T-cell (primary cell): ENCODE data around the gene VWA7. TPM values are rescaled to one million over a fixed set of nuclear protein-coding genes. Genes with fewer than 3 reads are reported as not detected.

Source experiments
- ATAC-seq, 4 experiments: fragments of 200-7000 bp in 3 of 4; fragments of 150-1000 bp in 1 of 4; cut with Tn5 transposase; replicated peaks in 1 of 4; 1 replicate in 3 of 4; 2 replicates in 1 of 4; pipeline ENCODE4 v1.10.0; 2021; ENCODE audit warnings: moderate library complexity in 3 of 4, mild to moderate bottlenecking in 2 of 4, moderate number of reproducible peaks in 1 of 4
- CTCF ChIA-PET, 2 donors: fragments of 300-600 bp; sonication (Branson Sonifier 250); formaldehyde crosslinking; loops; one replicate each; lab custom pipeline; 2022; ENCODE audit warnings: antibody characterized with exemption in 2 of 2; lab: Charles Lee
- POLR2A ChIA-PET, 2 donors: fragments of 300-600 bp; sonication (Branson Sonifier 250); formaldehyde crosslinking; loops; one replicate each; lab custom pipeline; 2022; ENCODE audit warnings: antibody characterized with exemption in 2 of 2; lab: Charles Lee
- DNase-seq, 35 experiments: peaks; one replicate each; pipeline versions ENCODE4 v3.0.0 to v3.0.0-alpha.2; 2013 to 2023
- H3K27ac ChIP-seq: one replicate; pipeline ENCODE4 v1.5.1; 2013; ENCODE audit warnings: low read length
- H3K27me3 ChIP-seq, 2 experiments: replicated peaks in 1 of 2; 1 replicate in 1 of 2; 2 replicates in 1 of 2; pipeline versions ENCODE4 v1.6.1 to v1.7.0; 2013; ENCODE audit warnings: low read length in 1 of 2, mixed read lengths in 1 of 2; ENCODE audit not compliant: control insufficient read depth in 2 of 2, insufficient read depth in 2 of 2; ENCODE audit errors: extremely low read depth in 1 of 2
- H3K36me3 ChIP-seq, 2 donors: 1 replicate in 1 of 2; 2 replicates in 1 of 2; pipeline versions ENCODE4 v1.6.1 to v1.7.0; 2013; ENCODE audit warnings: low read length in 1 of 2; ENCODE audit not compliant: control insufficient read depth in 2 of 2, insufficient read depth in 1 of 2; ENCODE audit errors: extremely low read depth in 1 of 2
- H3K4me1 ChIP-seq, 2 experiments: 1 replicate in 1 of 2; 2 replicates in 1 of 2; pipeline versions ENCODE4 v1.6.1 to v1.7.0; 2013; ENCODE audit warnings: low read length in 2 of 2, mixed read lengths in 1 of 2; ENCODE audit not compliant: insufficient read depth in 2 of 2, control insufficient read depth in 1 of 2; ENCODE audit errors: extremely low read depth in 1 of 2
- H3K4me3 ChIP-seq, 2 donors: 1 replicate in 1 of 2; 2 replicates in 1 of 2; pipeline versions ENCODE4 v1.5.1 to v1.7.0; 2013; ENCODE audit warnings: mild to moderate bottlenecking in 2 of 2, low read length in 1 of 2, moderate library complexity in 1 of 2; ENCODE audit not compliant: control insufficient read depth in 1 of 2; ENCODE audit errors: extremely low read depth in 1 of 2
- H3K9me3 ChIP-seq: 2 replicates; pipeline ENCODE4 v1.7.0; 2013
- H3K27ac Mint-ChIP-seq, 2 donors: one replicate each; pipeline ENCODE4 v1.8.0; 2020 to 2021; ENCODE audit warnings: mild to moderate bottlenecking in 2 of 2, mixed read lengths in 2 of 2
- H3K27me3 Mint-ChIP-seq, 2 donors: one replicate each; pipeline ENCODE4 v1.8.0; 2021 to 2022; ENCODE audit warnings: mixed read lengths in 2 of 2
- H3K36me3 Mint-ChIP-seq: one replicate; pipeline ENCODE4 v1.8.0; 2021; ENCODE audit warnings: mixed read lengths
- H3K4me1 Mint-ChIP-seq, 3 donors: one replicate each; pipeline ENCODE4 v1.8.0; 2020 to 2022; ENCODE audit warnings: mixed read lengths in 3 of 3, mild to moderate bottlenecking in 1 of 3
- H3K4me3 Mint-ChIP-seq, 3 donors: one replicate each; pipeline ENCODE4 v1.8.0; 2020 to 2022; ENCODE audit warnings: mild to moderate bottlenecking in 3 of 3, mixed read lengths in 3 of 3, moderate library complexity in 3 of 3
- H3K9me3 Mint-ChIP-seq, 3 donors: one replicate each; pipeline ENCODE4 v1.8.0; 2020 to 2022; ENCODE audit warnings: mixed read lengths in 3 of 3
- WGBS: methylation state at CpG from one replicate; pipeline ENCODE4 v1.1.5; 2013; ENCODE audit warnings: missing lambda C conversion rate; ENCODE audit not compliant: insufficient coverage; 5-methylcytosine and 5-hydroxymethylcytosine counted together
- total RNA-seq, 35 experiments: library from RNA in 6 of 35; stranded (reverse) in 6 of 35; fragments of 120-200 nt in 1 of 35; gene quantifications; one replicate each; pipeline versions ENCODE4 v1.2.1 to v1.2.4 and lab custom pipeline; 2013 to 2026

The VWA7 gene
- total RNA-seq, 5 donors from 2014 or later (not counting 1 experiment from before 2014, with no cell fraction given): 1.4 to 8.0 (median 2.1) TPM

- Histone ChIP-seq H3K27me3 (no peaks in the 10 kb centered on the region), H3K4me1 (peaks cover 23 to 46% of the 10 kb centered on the region in 2 experiments), H3K36me3 (peaks cover 3 to 5% of the 10 kb centered on the region in 2 donors), H3K9me3 (no peaks in the 10 kb centered on the region), H3K4me3 (peak overlapping the region in 1 of 2 donors; percentile 21), H3K27ac (peak overlapping the region; percentile 71)
- Mint-ChIP-seq H3K27me3 (no peaks in the 10 kb centered on the region), H3K36me3 (peaks cover 3% of the 10 kb centered on the region), H3K4me1 (peaks cover 34 to 43% (median 39%) of the 10 kb centered on the region in 3 donors), H3K27ac (peak overlapping the region; percentile 95 to 97), H3K4me3 (peak overlapping the region; percentile 57 to 95 (median 62)), H3K9me3 (no peaks in the 10 kb centered on the region)
- ChIA-PET POLR2A (no interaction called here), CTCF (interaction anchor here in 1 of 2 donors (0.7 kb wide), 2 partner anchors 17 to 18 kb away, joined by 3 read pairs; partner anchors contain the start of genes HSPA1A and HSPA1L)
- 0% methylated on average over 3 of the region's 5 CpGs for WGBS
- peak in 22 of 35 experiments; percentile 14 to 61 (median 36) for DNase-seq
- peak; percentile 35 to 53 (median 37) for ATAC-seq
Observed at GRCh38 chr6:31797588-31797987, 20.5 kb upstream of the VWA7 start.

GRCh38 chr6:31796993-31797385 is 19.9 kb upstream of the VWA7 start:
- Mint-ChIP-seq H3K9me3 (no peaks in the 10 kb centered on the region), H3K4me1 (peaks cover 34 to 47% (median 40%) of the 10 kb centered on the region in 3 donors), H3K36me3 (peaks cover 3% of the 10 kb centered on the region), H3K27ac (peak overlapping the region; percentile 95 to 97), H3K4me3 (peak overlapping the region; percentile 32 to 95 (median 57)), H3K27me3 (no peaks in the 10 kb centered on the region)
- POLR2A ChIA-PET: no interaction called here
- Histone ChIP-seq H3K9me3 (no peaks in the 10 kb centered on the region), H3K27ac (peak overlapping the region; percentile 71), H3K36me3 (peaks cover 5 to 9% of the 10 kb centered on the region in 2 donors), H3K4me3 (no peak overlapping the region), H3K27me3 (no peaks in the 10 kb centered on the region), H3K4me1 (peaks cover 23 to 45% of the 10 kb centered on the region in 2 experiments)
- CTCF ChIA-PET: interaction anchor here in 1 of 2 donors (0.7 to 1.4 kb wide), 3 partner anchors 10 to 66 kb away, joined by 3 to 7 read pairs (median 3); partner anchors contain the start of genes LSM2 and NEU1
- ATAC-seq (no peak), DNase-seq (no peak)
- no CpG with 5 or more reads among the region's 2 CpGs for WGBS

- Histone ChIP-seq H3K4me1 (peaks cover 23 to 49% of the 10 kb centered on the region in 2 experiments), H3K27me3 (no peaks in the 10 kb centered on the region), H3K27ac (peak within 1 kb of the TSS; percentile 79), H3K9me3 (no peaks in the 10 kb centered on the region), H3K4me3 (peak within 1 kb of the TSS; percentile 82 to 94), H3K36me3 (peaks cover 9 to 15% of the 10 kb centered on the region in 2 donors)
- H3K4me3 Mint-ChIP-seq: peak within 1 kb of the TSS; percentile 95 to 97 (median 96)
- ATAC-seq (peak; percentile 82 to 93 (median 84)), DNase-seq (peak; percentile 55 to 91 (median 76))
- no peaks in the 10 kb centered on the region for H3K27me3 Mint-ChIP-seq
- CTCF ChIA-PET: interaction anchor here in 1 of 2 donors (0.7 to 1.4 kb wide), 5 partner anchors 11 to 213 kb away, joined by 3 to 7 read pairs (median 3); partner anchors contain the start of genes LSM2 and NEU1
- H3K4me1 Mint-ChIP-seq: peaks cover 42 to 48% (median 44%) of the 10 kb centered on the region in 3 donors
- POLR2A ChIA-PET: interaction anchor here in 1 of 2 donors (1.0 kb wide), 1 partner anchor 67 kb away, joined by 4 read pairs; the partner anchor contains the start of gene NEU1
- peaks cover 5% of the 10 kb centered on the region for H3K36me3 Mint-ChIP-seq
- no peaks in the 10 kb centered on the region for H3K9me3 Mint-ChIP-seq
- H3K27ac Mint-ChIP-seq: peak within 1 kb of the TSS; percentile 98 to 99
- under 1% methylated on average over 74 of the region's 75 CpGs for WGBS
Observed at GRCh38 chr6:31795616-31796298, 18.6 kb upstream of the VWA7 start, which contains the start of gene VARS1. Gene VARS1, minus strand, starts transcription at chr6:31795752. Its CDS starts 535 bp downstream, at chr6:31795217.

- ChIA-PET POLR2A (interaction anchor here in 1 of 2 donors (0.6 kb wide), 1 partner anchor 31 kb away, joined by 4 read pairs; no protein-coding TSS in a partner anchor), CTCF (interaction anchor here in 1 of 2 donors (1.0 kb wide), 2 partner anchors 22 to 56 kb away, joined by 3 to 4 read pairs; no protein-coding TSS in a partner anchor)
- Mint-ChIP-seq H3K27me3 (no peaks in the 10 kb centered on the region), H3K4me3 (peak overlapping the region; percentile 95 to 97 (median 96)), H3K36me3 (peaks cover 8% of the 10 kb centered on the region), H3K4me1 (peaks cover 46 to 51% (median 46%) of the 10 kb centered on the region in 3 donors), H3K27ac (peak overlapping the region; percentile 98 to 99), H3K9me3 (no peaks in the 10 kb centered on the region)
- peak overlapping the region; percentile 79 for H3K27ac ChIP-seq
- no peaks in the 10 kb centered on the region for H3K27me3 ChIP-seq
- H3K4me1 ChIP-seq: peaks cover 23 to 49% of the 10 kb centered on the region in 2 experiments
- WGBS: 2% methylated on average over 34 of the region's 44 CpGs
- ATAC-seq (peak in 2 of 4 experiments; percentile 6 to 10), DNase-seq (peak in 1 of 35 experiments; percentile 32)
- peak overlapping the region; percentile 82 to 94 for H3K4me3 ChIP-seq
- H3K36me3 ChIP-seq: peaks cover 9 to 15% of the 10 kb centered on the region in 2 donors
- H3K9me3 ChIP-seq: no peaks in the 10 kb centered on the region
Observed at GRCh38 chr6:31794866-31795615, 17.9 kb upstream of the VWA7 start.

GRCh38 chr6:31794294-31794865 is 17.3 kb upstream of the VWA7 start:
- POLR2A ChIA-PET: interaction anchor here in 1 of 2 donors (0.6 kb wide), 1 partner anchor 32 kb away, joined by 4 read pairs; no protein-coding TSS in a partner anchor
- DNase-seq (peak in 2 of 35 experiments; percentile 13 to 46), ATAC-seq (no peak)
- CTCF ChIA-PET: no interaction called here
- peaks cover 9 to 15% of the 10 kb centered on the region in 2 donors for H3K36me3 ChIP-seq
- peaks cover 46 to 54% (median 46%) of the 10 kb centered on the region in 3 donors for H3K4me1 Mint-ChIP-seq
- H3K9me3 Mint-ChIP-seq: no peaks in the 10 kb centered on the region
- peak overlapping the region; percentile 84 to 96 for H3K27ac Mint-ChIP-seq
- peak overlapping the region; percentile 78 to 96 (median 95) for H3K4me3 Mint-ChIP-seq
- H3K4me3 ChIP-seq: peak overlapping the region; percentile 82 to 94
- H3K27me3 ChIP-seq: no peaks in the 10 kb centered on the region
- peak overlapping the region; percentile 79 for H3K27ac ChIP-seq
- H3K9me3 ChIP-seq: no peaks in the 10 kb centered on the region
- peaks cover 23 to 49% of the 10 kb centered on the region in 2 experiments for H3K4me1 ChIP-seq
- 19% methylated on average over 7 of the region's 7 CpGs for WGBS
- no peaks in the 10 kb centered on the region for H3K27me3 Mint-ChIP-seq
- H3K36me3 Mint-ChIP-seq: peaks cover 10% of the 10 kb centered on the region
